ENCODE data around the gene FLYWCH2. TPM values are rescaled to one million over a fixed set of nuclear protein-coding genes. Genes with fewer than 3 reads are reported as not detected.

The FLYWCH2 gene
- total and polyA plus RNA-seq, 2 of the 13 experiments (the other 11 are each of a cell fraction or from before 2014, with no cell fraction given), result 16.9 to 19.8 TPM

GRCh38 chr16:2874912-2875362, 8.1 kb upstream of the FLYWCH2 start (continued):
- TF ChIP-seq ZNF280D (CRISPR knock-in tag; IDR thresholded peaks at IDR 0.05) (0 out of 2 replicates have a peak, but pooled peaks have one; percentile 21), NFKB2 (CRISPR knock-in tag; IDR thresholded peaks at IDR 0.05; ENCODE audit: borderline replicate concordance) (no peak; the same call in 1 of the 2 replicates), TBX2 (CRISPR knock-in tag; IDR thresholded peaks at IDR 0.05; ENCODE audit: borderline replicate concordance) (0 out of 2 replicates have a peak, but pooled peaks have one; percentile 32)

- no peak for FAIRE-seq
- no peak for DNase-seq (ENCODE audit: low spot score)
- in situ Hi-C loops (cut with HindIII; ENCODE audit: extremely low pct_ligation_motif_present, low pct_unique_long_range_greater_than_20kb), result no loop called here
Measured at GRCh38 chr16:2879854-2880508, 3.0 kb upstream of the FLYWCH2 start.

More at GRCh38 chr16:2879854-2880508, 3.0 kb upstream of the FLYWCH2 start:
- H3K36me3 ChIP-seq (replicated peaks in 1 of 2; ENCODE audit: control insufficient read depth in 1 of 2, insufficient read depth in 2 of 2, low read length in 2 of 2), result no peaks in the 10 kb centered on the region
- no peaks in the 10 kb centered on the region for H4K20me1 ChIP-seq (ENCODE audit: insufficient read depth, low read length)
- H2AFZ ChIP-seq (ENCODE audit: low read length), result no peak overlapping the region
- peaks cover 9% of the 10 kb centered on the region for H3K4me1 ChIP-seq (ENCODE audit: insufficient read depth, low read length)
- H3K9me3 ChIP-seq (ENCODE audit: low read length), result no peaks in the 10 kb centered on the region
- ChIA-PET CTCF (ENCODE audit: low intra/inter-chr PET ratio, low total read pairs) (no interaction called here), POLR2A (interaction anchor here (0.8 kb wide), 1 partner anchor 26 kb away, joined by 3 read pairs; no protein-coding TSS in a partner anchor)
- H3K27ac ChIP-seq (ENCODE audit: extremely low read length, insufficient read depth, low read length), result no peak overlapping the region
- WGBS (ENCODE audit: low lambda C conversion rate), result 56% methylated on average over 6 of the region's 6 CpGs
- H3K9ac ChIP-seq (ENCODE audit: insufficient read depth, low read depth, low read length), result no peak overlapping the region
- no peak overlapping the region for H3K4me3 ChIP-seq (replicated peaks in 1 of 3; ENCODE audit: insufficient read depth in 1 of 3, low read depth in 2 of 3, low read length in 3 of 3)
- TF ChIP-seq ONECUT2 (CRISPR knock-in tag; IDR thresholded peaks at IDR 0.05), result no peak
- TF ChIP-seq E2F5 (CRISPR knock-in tag; conservative IDR thresholded peaks at IDR 0.05), result no peak
- TF ChIP-seq GABPB1 (CRISPR knock-in tag; IDR thresholded peaks at IDR 0.05), result no peak
- TF ChIP-seq ETS1 (CRISPR knock-in tag; IDR thresholded peaks at IDR 0.05), result no peak
- TF ChIP-seq THYN1 (CRISPR knock-in tag; IDR thresholded peaks at IDR 0.05; ENCODE audit: borderline replicate concordance, low read depth), result no peak
- no peak for TF ChIP-seq SP1 (IDR thresholded peaks at IDR 0.05)
- no peak for TF ChIP-seq SP1 (CRISPR knock-in tag; IDR thresholded peaks at IDR 0.05)
- no peak for TF ChIP-seq CCDC6 (CRISPR knock-in tag; IDR thresholded peaks at IDR 0.05)
- no peak for TF ChIP-seq BATF2 (CRISPR knock-in tag; IDR thresholded peaks at IDR 0.05)
- no peak for TF ChIP-seq ZNF569 (CRISPR knock-in tag; IDR thresholded peaks at IDR 0.05; ENCODE audit: borderline replicate concordance)
- TF ChIP-seq REL (CRISPR knock-in tag; conservative IDR thresholded peaks at IDR 0.05), result no peak
- intact Hi-C loops (cut with micrococcal nuclease; ENCODE audit: unreplicated experiment), result no loop called here
- no peak overlapping the region for H3K4me2 ChIP-seq (ENCODE audit: low read depth, low read length)
- no peak for ATAC-seq
- no TSS peak for BruUV-seq (replicated peaks)
- peaks cover 8% of the 10 kb centered on the region for H3K79me2 ChIP-seq (ENCODE audit: insufficient read depth, low read length)
- no peaks in the 10 kb centered on the region for H3K27me3 ChIP-seq (ENCODE audit: control insufficient read depth in 1 of 2, insufficient read depth in 2 of 2, low read length in 2 of 2)

Measured in HepG2 (cell line).